Ishikawa (cell line): ENCODE measurements around the gene NOS1.

Experiments
- CEBPB ChIP-seq: IDR thresholded peaks from 2 replicates; pipeline ENCODE4 v1.6.1; 2012
- CREB1 ChIP-seq: IDR thresholded peaks from 2 replicates; pipeline ENCODE4 v1.6.1; 2012; ENCODE audit warnings: low read depth
- EGR1 ChIP-seq: IDR thresholded peaks from 2 replicates; pipeline ENCODE4 v1.6.1; 2012
- EP300 ChIP-seq: IDR thresholded peaks from 2 replicates; pipeline ENCODE4 v1.6.1; 2012; ENCODE audit warnings: borderline replicate concordance
- FOXM1 ChIP-seq: IDR thresholded peaks from 2 replicates; pipeline ENCODE4 v1.6.1; 2012; ENCODE audit warnings: low read depth, borderline replicate concordance
- NFIC ChIP-seq: IDR thresholded peaks from 2 replicates; pipeline ENCODE4 v1.6.1; 2012
- RAD21 ChIP-seq: IDR thresholded peaks from 2 replicates; pipeline ENCODE4 v1.6.1; 2012; ENCODE audit warnings: low read depth
- TAF1 ChIP-seq: IDR thresholded peaks from 2 replicates; pipeline ENCODE4 v1.6.1; 2012; ENCODE audit warnings: low read depth, mild to moderate bottlenecking
- TCF12 ChIP-seq: IDR thresholded peaks from 2 replicates; pipeline ENCODE4 v1.6.1; 2012; ENCODE audit warnings: low read depth
- TEAD4 ChIP-seq: IDR thresholded peaks from 2 replicates; pipeline ENCODE4 v1.6.1; 2012
- YY1 ChIP-seq: IDR thresholded peaks from 2 replicates; pipeline ENCODE4 v1.6.1; 2012; ENCODE audit warnings: low read depth
- ZBTB7A ChIP-seq: IDR thresholded peaks from 2 replicates; pipeline ENCODE4 v1.6.1; 2012; ENCODE audit warnings: low read depth
- TF ChIP-seq, protein P1 (sequence below): IDR thresholded peaks from 2 replicates; pipeline ENCODE4 v1.6.1; 2012; ENCODE audit warnings: low read depth, mild to moderate bottlenecking
- TF ChIP-seq, protein P2 (sequence below): IDR thresholded peaks from 2 replicates; pipeline ENCODE4 v1.6.1; 2012
- TF ChIP-seq, protein P3 (sequence below): IDR thresholded peaks from 2 replicates; pipeline ENCODE4 v1.6.1; 2012

Gene NOS1

GRCh38 chr12:117261247-117261646, 100.2 kb downstream of the NOS1 start:
- TF ChIP-seq CEBPB (no peak), RAD21 (no peak), EP300 (no peak), TAF1 (no peak), CREB1 (no peak), EGR1 (no peak), YY1 (no peak), TEAD4 (no peak), TCF12 (no peak), FOXM1 (no peak), NFIC (no peak)
- TF ChIP-seq, protein P1, sequence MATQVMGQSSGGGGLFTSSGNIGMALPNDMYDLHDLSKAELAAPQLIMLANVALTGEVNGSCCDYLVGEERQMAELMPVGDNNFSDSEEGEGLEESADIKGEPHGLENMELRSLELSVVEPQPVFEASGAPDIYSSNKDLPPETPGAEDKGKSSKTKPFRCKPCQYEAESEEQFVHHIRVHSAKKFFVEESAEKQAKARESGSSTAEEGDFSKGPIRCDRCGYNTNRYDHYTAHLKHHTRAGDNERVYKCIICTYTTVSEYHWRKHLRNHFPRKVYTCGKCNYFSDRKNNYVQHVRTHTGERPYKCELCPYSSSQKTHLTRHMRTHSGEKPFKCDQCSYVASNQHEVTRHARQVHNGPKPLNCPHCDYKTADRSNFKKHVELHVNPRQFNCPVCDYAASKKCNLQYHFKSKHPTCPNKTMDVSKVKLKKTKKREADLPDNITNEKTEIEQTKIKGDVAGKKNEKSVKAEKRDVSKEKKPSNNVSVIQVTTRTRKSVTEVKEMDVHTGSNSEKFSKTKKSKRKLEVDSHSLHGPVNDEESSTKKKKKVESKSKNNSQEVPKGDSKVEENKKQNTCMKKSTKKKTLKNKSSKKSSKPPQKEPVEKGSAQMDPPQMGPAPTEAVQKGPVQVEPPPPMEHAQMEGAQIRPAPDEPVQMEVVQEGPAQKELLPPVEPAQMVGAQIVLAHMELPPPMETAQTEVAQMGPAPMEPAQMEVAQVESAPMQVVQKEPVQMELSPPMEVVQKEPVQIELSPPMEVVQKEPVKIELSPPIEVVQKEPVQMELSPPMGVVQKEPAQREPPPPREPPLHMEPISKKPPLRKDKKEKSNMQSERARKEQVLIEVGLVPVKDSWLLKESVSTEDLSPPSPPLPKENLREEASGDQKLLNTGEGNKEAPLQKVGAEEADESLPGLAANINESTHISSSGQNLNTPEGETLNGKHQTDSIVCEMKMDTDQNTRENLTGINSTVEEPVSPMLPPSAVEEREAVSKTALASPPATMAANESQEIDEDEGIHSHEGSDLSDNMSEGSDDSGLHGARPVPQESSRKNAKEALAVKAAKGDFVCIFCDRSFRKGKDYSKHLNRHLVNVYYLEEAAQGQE = no peak
- TF ChIP-seq, protein P2, sequence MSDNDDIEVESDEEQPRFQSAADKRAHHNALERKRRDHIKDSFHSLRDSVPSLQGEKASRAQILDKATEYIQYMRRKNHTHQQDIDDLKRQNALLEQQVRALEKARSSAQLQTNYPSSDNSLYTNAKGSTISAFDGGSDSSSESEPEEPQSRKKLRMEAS = no peak
- TF ChIP-seq, protein P3, sequence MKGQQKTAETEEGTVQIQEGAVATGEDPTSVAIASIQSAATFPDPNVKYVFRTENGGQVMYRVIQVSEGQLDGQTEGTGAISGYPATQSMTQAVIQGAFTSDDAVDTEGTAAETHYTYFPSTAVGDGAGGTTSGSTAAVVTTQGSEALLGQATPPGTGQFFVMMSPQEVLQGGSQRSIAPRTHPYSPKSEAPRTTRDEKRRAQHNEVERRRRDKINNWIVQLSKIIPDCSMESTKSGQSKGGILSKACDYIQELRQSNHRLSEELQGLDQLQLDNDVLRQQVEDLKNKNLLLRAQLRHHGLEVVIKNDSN = no peak

GRCh38 chr12:117255386-117255785, 106.0 kb downstream of the NOS1 start:
- TF ChIP-seq, protein P2 = no peak
- TF ChIP-seq TAF1 (no peak), FOXM1 (no peak), NFIC (no peak), CREB1 (no peak), CEBPB (no peak), ZBTB7A (no peak), RAD21 (no peak), TCF12 (no peak)
- TF ChIP-seq, protein P3 = no peak

- TF ChIP-seq CREB1 (no peak), CEBPB (no peak), TEAD4 (no peak)
Observed at GRCh38 chr12:117243488-117243887, 117.9 kb downstream of the NOS1 start.

DNA sequence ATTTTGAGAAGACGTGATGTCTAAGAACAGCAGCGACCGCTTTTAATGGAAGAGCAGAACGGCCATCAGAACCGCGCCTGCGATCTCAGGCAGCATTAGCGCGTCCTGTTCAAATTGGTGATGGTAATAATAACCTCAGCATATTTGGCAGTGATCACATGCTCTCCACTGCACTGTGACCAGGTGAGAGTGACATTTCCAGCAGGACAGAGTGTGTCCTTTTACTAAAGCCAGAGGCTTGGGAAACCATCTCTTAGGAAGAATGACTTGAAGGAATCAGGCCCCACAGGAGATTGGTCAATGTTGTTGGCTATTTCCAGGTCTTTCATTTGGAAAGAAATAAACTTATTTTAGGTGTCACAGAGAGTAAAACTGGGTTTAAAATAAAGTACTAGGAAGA, 119.7 kb downstream of the NOS1 start:
- TF ChIP-seq EP300 = no peak
- TF ChIP-seq NFIC = no peak
- no peak for TF ChIP-seq RAD21
- TF ChIP-seq, protein P3 = no peak
- no peak for TF ChIP-seq CREB1
- TF ChIP-seq EGR1 = no peak

GRCh38 chr12:117240081-117240755, 121.2 kb downstream of the NOS1 start:
- no peak for TF ChIP-seq CEBPB
- no peak for TF ChIP-seq TEAD4
- TF ChIP-seq, protein P1 = no peak
- no peak for TF ChIP-seq EP300
- no peak for TF ChIP-seq FOXM1
- TF ChIP-seq, protein P3 = no peak
- no peak for TF ChIP-seq ZBTB7A
- TF ChIP-seq TAF1 = no peak
- no peak for TF ChIP-seq TCF12
- TF ChIP-seq, protein P2 = no peak
- no peak for TF ChIP-seq RAD21
- TF ChIP-seq NFIC = no peak
- no peak for TF ChIP-seq EGR1
- TF ChIP-seq CREB1 = no peak
- TF ChIP-seq YY1 = no peak
